HCT116 (cell line): ENCODE results near the gene ACTN2.

Source experiments
- EZH2 ChIP-seq: fragments of 200-600 bp; sonication (generic); IDR thresholded peaks from 2 replicates; pipeline ENCODE4 v1.6.1; 2017; ENCODE audit warnings: antibody characterized with exemption, mixed run types
- POLR2AphosphoS5 ChIP-seq: IDR thresholded peaks from 2 replicates; pipeline ENCODE4 v1.6.1; 2011; ENCODE audit warnings: mild to moderate bottlenecking, low read depth, low read length, moderate library complexity
- YY1 ChIP-seq: IDR thresholded peaks from 2 replicates; pipeline ENCODE4 v1.6.1; 2011; ENCODE audit warnings: low read length, low read depth, moderate library complexity, mild to moderate bottlenecking; ENCODE audit not compliant: insufficient replicate concordance; ENCODE audit errors: extremely low read depth
- TF ChIP-seq, protein P1 (sequence below), 3 experiments: fragments of 200-600 bp in 1 of 3; sonication (generic) in 1 of 3; IDR thresholded peaks in 2 of 3; conservative IDR thresholded peaks in 1 of 3; 2 replicates each; pipeline ENCODE4 v1.5.1; 2012 to 2017; ENCODE audit warnings: low read depth in 2 of 3, low read length in 2 of 3, antibody characterized with exemption in 1 of 3, borderline replicate concordance in 1 of 3, control low read depth in 1 of 3, mild to moderate bottlenecking in 1 of 3, mixed read lengths in 1 of 3, mixed run types in 1 of 3, moderate library complexity in 1 of 3; ENCODE audit not compliant: insufficient read depth in 1 of 3

- no peak for TF ChIP-seq YY1
- TF ChIP-seq, protein P1, sequence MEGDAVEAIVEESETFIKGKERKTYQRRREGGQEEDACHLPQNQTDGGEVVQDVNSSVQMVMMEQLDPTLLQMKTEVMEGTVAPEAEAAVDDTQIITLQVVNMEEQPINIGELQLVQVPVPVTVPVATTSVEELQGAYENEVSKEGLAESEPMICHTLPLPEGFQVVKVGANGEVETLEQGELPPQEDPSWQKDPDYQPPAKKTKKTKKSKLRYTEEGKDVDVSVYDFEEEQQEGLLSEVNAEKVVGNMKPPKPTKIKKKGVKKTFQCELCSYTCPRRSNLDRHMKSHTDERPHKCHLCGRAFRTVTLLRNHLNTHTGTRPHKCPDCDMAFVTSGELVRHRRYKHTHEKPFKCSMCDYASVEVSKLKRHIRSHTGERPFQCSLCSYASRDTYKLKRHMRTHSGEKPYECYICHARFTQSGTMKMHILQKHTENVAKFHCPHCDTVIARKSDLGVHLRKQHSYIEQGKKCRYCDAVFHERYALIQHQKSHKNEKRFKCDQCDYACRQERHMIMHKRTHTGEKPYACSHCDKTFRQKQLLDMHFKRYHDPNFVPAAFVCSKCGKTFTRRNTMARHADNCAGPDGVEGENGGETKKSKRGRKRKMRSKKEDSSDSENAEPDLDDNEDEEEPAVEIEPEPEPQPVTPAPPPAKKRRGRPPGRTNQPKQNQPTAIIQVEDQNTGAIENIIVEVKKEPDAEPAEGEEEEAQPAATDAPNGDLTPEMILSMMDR (IDR thresholded peaks at IDR 0.05 in 2 of 3, conservative IDR thresholded peaks at IDR 0.05 in 1 of 3; ENCODE audit: borderline replicate concordance in 1 of 3, insufficient read depth in 1 of 3, low read depth in 2 of 3, low read length in 2 of 3) = no peak
- no peak for TF ChIP-seq POLR2AphosphoS5
- TF ChIP-seq EZH2 = no peak
These were observed 122.3 kb downstream of the ACTN2 start for GRCh38 chr1:236808564-236809130.
